Mucosa of rectum (tissue), 2 donors: Measurements from ENCODE around the gene DUS1L.

Experiments
- H3K27ac ChIP-seq, 2 donors: one replicate each; pipeline ENCODE4 v1.7.0; 2013; ENCODE audit warnings: inconsistent platforms in 2 of 2, low read depth in 2 of 2, low read length in 2 of 2
- H3K27me3 ChIP-seq, 2 donors: one replicate each; pipeline ENCODE4 v1.7.0; 2013; ENCODE audit warnings: low read length in 2 of 2; ENCODE audit not compliant: control insufficient read depth in 2 of 2, insufficient read depth in 2 of 2
- H3K36me3 ChIP-seq, 2 donors: one replicate each; pipeline ENCODE4 v1.7.0; 2013; ENCODE audit warnings: low read length in 2 of 2; ENCODE audit not compliant: control insufficient read depth in 2 of 2, insufficient read depth in 2 of 2
- H3K4me1 ChIP-seq, 2 donors: one replicate each; pipeline ENCODE4 v1.7.0; 2013; ENCODE audit warnings: low read length in 2 of 2, mild to moderate bottlenecking in 1 of 2; ENCODE audit not compliant: control insufficient read depth in 2 of 2, insufficient read depth in 2 of 2
- H3K4me3 ChIP-seq, 2 donors: one replicate each; pipeline ENCODE4 v1.7.0; 2013; ENCODE audit warnings: low read length in 2 of 2
- H3K9ac ChIP-seq, 2 donors: one replicate each; pipeline ENCODE4 v1.7.0; 2013; ENCODE audit warnings: low read length in 2 of 2, low read depth in 1 of 2, mild to moderate bottlenecking in 1 of 2
- H3K9me3 ChIP-seq, 2 donors: one replicate each; pipeline ENCODE4 v1.7.0; 2013; ENCODE audit warnings: low read length in 2 of 2; ENCODE audit not compliant: control insufficient read depth in 2 of 2
- donor health status: healthy.
- donor health status: Normal muscosa, but diverticular disease.

DUS1L gene

DNA sequence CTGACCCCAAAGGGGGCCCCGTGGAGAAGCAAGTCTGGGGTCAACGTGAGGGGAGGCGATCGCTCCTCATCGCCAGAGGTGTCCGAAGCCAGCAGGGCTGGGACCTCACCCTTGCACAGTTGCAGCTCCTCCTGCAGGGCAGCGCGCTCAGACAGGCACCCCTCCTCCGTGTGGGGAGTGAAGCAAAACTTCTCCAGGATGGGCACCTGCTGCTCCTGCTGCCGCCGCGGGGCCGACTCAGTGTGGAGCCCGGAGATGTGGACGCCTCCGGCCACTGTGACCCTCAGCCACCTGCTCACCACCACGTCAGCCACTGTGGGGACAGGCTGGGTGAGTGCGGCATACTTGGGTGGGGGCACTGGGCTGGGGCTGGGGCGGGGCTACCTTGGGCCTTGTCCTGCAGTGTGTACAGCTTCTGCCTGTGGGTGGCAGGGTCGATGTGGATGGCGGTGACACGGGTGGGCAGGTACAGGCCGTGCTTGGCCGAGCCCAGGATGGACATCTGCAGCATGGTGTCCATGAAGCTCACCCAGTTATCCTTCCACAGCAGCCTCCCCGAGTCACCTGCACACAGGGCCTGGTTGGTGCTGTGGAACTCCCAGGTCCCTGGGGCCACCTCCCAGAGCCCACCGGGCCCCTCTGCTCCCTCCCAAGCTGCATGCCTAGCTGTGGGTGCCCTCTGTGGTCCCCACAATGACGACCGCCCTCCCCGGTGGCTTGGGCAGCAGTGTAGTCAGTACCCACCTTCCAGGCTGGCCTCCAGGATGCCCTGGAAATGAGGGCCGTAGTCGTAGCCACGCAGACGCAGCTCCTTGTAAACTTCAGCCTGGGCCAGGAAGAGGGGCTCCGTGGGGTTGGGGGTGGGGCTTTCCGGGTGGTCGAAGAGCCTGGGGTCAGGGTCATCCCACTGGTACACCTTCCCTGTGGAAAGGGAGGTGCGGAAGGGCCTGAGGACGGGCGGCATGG lies 21.6 kb upstream of the DUS1L start:
- no peaks in the 10 kb centered on the region for H3K9me3 ChIP-seq
- H3K36me3 ChIP-seq, result peaks cover 52 to 85% of the 10 kb centered on the region in 2 donors

DNA sequence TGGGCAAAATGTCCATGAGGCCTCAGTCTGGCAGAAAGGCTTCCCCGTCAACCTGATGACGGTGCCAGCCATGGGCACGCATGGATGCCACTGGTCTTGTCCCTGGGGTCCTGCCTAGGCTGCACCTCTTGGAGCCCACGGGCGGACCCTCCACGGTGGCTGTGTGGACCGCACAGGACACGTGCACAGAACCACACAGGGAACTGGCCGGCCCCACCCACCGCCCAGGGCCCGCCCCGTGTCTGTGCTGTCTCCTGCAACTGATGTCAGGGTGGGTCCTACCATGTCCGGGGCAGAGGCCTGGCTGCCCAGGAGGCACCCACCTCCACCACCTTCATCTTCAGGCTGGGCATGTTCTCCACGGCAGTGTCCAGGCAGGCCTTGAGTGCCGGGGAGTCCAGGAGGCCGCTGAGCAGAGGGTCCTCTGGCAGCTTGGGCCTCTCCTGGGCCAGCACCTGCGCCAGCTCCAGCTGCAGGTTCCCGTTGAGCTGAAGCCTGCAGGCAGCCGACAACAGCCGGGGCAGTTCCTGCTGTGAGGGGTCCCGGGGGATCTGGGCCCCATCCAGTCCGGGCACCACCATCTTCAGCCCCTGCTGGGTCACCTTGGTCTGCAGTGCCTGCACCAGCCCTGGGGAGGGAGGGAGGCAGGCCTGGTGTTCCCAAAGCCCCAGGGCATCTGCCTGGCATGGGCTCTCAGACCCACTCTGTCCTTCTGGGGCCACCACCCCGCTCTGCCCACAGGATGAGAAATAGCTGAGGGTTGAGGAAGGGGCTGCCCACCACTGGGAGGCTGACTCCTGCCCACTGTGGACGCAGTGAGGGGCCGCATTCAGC lies 20.5 kb upstream of the DUS1L start:
- Histone ChIP-seq H3K27me3 (no peaks in the 10 kb centered on the region), H3K9me3 (no peaks in the 10 kb centered on the region), H3K4me3 (no peak overlapping the region), H3K9ac (no peak overlapping the region), H3K27ac (no peak overlapping the region), H3K4me1 (no peaks in the 10 kb centered on the region), H3K36me3 (peaks cover 51 to 78% of the 10 kb centered on the region in 2 donors)

More for the DNA sequence above, 21.6 kb upstream of the DUS1L start:
- Histone ChIP-seq H3K27me3 (no peaks in the 10 kb centered on the region), H3K27ac (no peak overlapping the region), H3K4me3 (no peak overlapping the region), H3K9ac (no peak overlapping the region), H3K4me1 (no peaks in the 10 kb centered on the region)

DNA sequence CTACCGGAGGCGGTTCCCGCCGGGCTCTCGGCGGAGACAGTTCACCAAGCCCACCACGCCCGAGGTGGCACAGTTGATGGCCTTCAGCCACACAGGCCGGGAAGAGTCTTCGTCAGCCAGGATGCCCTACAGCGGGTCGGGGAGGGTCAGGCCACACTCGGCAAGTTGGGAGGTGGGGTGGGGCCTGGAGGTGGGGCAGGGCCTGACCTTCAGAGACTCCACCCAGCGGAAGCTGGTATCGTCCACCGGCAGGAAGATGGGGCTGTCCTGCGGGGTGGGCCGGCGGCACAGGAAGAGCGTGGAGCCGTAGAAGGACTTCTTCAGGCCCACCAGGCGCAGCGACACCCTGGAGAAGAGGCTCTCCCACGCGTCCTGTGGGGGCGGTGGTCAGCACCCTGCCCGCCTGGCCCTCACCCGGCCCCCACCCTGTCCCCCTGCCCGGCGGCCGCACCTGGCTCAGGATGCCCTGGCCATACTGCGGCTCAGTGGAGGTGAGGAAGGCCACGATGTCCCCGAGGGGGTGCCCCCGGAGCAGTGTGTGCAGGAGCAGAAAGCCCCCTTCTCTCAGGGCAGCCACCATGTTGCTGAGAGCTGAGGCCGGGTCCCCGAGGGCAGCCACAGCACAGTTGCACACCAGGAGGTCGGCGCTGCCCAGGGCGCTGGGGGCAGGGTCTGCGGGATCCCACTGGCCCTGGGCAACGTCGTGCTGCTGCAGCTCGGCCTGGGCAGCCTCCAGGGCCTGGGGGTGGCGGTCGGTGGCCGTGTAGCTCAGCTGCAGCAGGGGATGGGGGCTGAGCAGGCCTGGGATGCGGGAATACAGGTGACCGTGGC lies 19.6 kb upstream of the DUS1L start:
- peaks cover 53 to 78% of the 10 kb centered on the region in 2 donors for H3K36me3 ChIP-seq
- H3K4me1 ChIP-seq, result no peaks in the 10 kb centered on the region
- no peak overlapping the region for H3K4me3 ChIP-seq
- no peaks in the 10 kb centered on the region for H3K9me3 ChIP-seq
- no peak overlapping the region for H3K27ac ChIP-seq
- H3K9ac ChIP-seq, result no peak overlapping the region
- H3K27me3 ChIP-seq, result no peaks in the 10 kb centered on the region

DNA sequence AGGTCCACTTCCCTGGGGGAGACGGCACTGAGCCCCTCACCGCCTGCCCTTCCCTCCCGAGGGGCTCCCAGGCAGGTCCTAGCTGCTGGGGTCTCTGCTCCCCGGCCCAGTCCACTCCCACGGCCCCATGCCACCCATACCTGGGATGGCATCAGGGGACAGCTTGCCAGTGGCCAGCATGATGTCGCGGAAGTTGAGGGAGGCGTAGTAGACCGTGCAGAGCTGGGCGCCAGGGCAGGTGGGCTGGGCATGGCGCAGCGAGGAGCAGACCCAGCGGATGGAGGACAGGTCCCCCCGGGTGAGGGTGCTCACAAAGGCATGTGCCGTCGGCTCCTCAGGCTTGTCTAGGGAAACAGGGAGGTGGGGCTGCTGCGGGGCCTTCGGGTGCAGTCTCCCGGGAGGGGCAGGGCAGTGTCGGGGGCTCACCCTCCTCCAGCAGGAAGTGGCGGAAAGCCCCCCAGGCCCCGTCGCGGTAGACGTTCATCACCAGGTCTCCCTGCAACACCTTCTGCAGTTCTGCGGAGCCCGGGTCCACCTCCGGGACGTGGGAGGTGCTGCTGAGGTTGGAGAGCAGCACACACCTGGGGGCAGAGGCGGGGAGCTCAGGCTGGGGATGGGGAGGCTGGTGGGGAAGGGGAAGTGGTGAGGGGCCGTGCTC lies 18.9 kb upstream of the DUS1L start:
- Histone ChIP-seq H3K36me3 (peaks cover 53 to 80% of the 10 kb centered on the region in 2 donors), H3K27ac (no peak overlapping the region), H3K9me3 (no peaks in the 10 kb centered on the region), H3K4me1 (no peaks in the 10 kb centered on the region), H3K4me3 (no peak overlapping the region), H3K27me3 (no peaks in the 10 kb centered on the region), H3K9ac (no peak overlapping the region)

DNA sequence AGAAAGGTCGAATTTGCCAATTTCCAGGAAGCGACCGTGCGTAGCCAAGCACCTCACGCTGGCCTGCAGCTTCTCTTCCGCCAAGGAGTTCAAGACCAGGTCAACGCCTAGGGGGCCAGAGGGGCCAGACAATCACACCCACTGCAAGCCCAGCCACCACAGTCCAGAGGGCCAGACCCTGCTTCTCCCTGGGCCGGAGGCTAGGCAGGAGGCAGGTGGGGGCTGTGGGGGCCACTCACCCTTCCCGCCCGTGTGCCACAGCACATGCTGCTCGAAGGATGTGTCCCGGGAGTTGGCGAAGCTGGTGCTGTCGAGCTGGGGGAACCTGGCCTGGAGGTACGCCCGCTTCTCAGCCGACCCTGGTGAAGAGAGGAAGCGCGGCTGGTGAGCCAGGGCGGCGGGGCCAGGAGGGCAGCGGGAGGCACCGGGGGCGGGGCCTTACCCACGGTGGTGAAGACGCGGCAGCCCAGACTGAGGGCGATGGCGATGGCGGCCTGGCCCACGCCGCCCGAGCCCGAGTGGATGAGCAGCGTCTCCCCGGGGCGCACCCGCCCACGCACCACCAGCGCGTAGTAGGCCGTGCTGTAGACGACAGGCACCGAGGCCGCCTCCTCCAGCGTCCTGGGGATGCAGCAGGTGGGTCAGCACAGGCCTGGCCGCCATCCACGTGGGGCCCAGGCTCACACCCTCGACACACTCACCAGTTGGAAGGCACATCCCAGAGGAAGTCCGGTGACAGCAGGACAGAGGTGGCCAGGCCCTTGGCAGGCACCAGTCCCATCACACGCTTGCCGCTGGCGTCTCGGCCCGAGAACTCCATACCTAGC lies 18.1 kb upstream of the DUS1L start:
- H3K27ac ChIP-seq, result no peak overlapping the region
- H3K9ac ChIP-seq, result no peak overlapping the region
- H3K27me3 ChIP-seq, result no peaks in the 10 kb centered on the region
- H3K9me3 ChIP-seq, result no peaks in the 10 kb centered on the region
- H3K36me3 ChIP-seq, result peaks cover 57 to 78% of the 10 kb centered on the region in 2 donors
- no peak overlapping the region for H3K4me3 ChIP-seq
- no peaks in the 10 kb centered on the region for H3K4me1 ChIP-seq

DNA sequence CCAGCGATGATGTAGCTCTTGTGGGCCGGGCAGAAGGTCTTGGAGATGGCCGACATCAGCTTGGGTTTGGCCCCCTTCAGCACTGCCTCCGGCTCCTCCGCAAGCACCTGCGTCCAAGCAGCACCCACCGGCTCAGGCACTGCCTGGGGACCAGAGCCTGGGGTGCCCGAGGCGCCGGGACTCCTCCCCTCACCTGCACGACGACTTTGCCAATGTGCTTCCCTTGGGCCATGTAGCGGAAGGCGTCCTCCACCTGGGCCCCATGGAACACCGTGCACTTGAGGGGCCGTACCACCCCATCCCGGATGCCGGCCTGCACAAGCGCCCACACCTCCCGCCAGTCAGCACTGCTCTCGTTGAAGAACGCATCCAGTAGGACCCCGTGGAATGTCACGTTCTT lies 17.4 kb upstream of the DUS1L start:
- peaks cover 50 to 74% of the 10 kb centered on the region in 2 donors for H3K36me3 ChIP-seq
- H3K9me3 ChIP-seq, result no peaks in the 10 kb centered on the region

DNA sequence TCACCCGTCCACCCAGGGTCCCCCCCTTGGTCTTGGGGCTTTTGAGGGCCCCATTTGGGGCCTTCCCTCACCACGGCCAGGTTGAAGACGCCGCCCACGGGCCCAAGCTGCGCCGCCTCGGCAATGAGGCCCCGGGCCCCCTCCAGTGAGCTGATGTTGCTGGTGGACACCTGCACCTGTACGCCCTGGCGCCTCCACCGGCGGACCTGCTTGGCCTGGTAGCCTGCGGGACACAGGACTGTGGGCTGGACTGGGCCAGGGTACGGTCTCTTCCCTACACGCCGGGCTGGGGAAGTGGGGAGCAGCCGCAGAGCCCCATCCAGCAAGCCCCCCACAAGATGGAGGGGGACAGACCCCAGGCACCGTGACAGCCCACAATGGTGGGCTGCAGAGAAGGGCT lies 16.9 kb upstream of the DUS1L start:
- Histone ChIP-seq H3K36me3 (peaks cover 48 to 68% of the 10 kb centered on the region in 2 donors), H3K9me3 (no peaks in the 10 kb centered on the region), H3K4me1 (no peaks in the 10 kb centered on the region), H3K9ac (no peak overlapping the region), H3K27me3 (no peaks in the 10 kb centered on the region), H3K4me3 (no peak overlapping the region), H3K27ac (no peak overlapping the region)

More for the DNA sequence above, 17.4 kb upstream of the DUS1L start:
- H3K4me3 ChIP-seq, result no peak overlapping the region
- no peak overlapping the region for H3K27ac ChIP-seq
- no peaks in the 10 kb centered on the region for H3K4me1 ChIP-seq
- no peaks in the 10 kb centered on the region for H3K27me3 ChIP-seq
- H3K9ac ChIP-seq, result no peak overlapping the region

DNA sequence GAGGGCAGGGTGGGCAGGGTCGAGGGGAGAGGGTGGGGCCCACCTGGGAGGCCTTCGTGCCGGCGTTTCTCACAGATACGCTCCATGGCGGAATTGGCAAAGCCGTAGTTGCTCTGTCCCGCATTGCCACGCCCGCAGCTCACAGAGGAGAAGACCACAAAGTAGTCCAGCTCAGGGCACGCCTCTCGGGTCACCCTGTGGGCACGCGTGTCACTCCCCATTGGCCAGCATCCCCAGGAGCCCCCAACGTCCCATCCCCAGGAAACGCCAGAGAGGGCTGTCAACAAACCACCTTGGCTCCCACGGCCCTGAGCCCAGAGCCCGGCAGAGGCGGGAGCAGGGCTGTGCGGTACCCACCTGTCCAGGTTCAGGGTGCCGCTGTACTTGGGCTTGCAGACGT lies 16.4 kb upstream of the DUS1L start:
- H3K27me3 ChIP-seq, result no peaks in the 10 kb centered on the region
- no peaks in the 10 kb centered on the region for H3K9me3 ChIP-seq
- no peak overlapping the region for H3K4me3 ChIP-seq
- no peak overlapping the region for H3K9ac ChIP-seq
- H3K36me3 ChIP-seq, result peaks cover 43 to 64% of the 10 kb centered on the region in 2 donors
- H3K4me1 ChIP-seq, result no peaks in the 10 kb centered on the region
- no peak overlapping the region for H3K27ac ChIP-seq

DNA sequence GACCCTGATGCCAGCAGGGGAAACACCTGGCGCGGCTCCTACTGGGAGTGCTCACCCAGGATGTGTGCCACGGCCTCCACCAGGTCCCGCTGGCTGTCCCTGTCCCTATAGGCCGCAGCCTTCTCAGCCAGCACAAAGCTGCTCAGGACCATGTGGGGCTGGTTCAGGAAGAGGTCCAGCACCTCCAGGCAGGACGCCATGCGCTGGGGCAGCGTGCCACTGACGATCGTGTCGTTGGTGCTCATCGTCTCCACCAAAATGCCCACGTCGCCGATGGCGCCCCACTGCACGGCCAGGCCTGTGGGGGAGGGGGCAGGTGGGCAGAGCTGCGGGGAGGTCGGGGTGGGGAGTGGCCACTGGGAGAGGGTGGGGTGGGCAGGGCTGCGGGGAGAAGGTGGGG lies 15.9 kb upstream of the DUS1L start:
- Histone ChIP-seq H3K27me3 (no peaks in the 10 kb centered on the region), H3K9me3 (no peaks in the 10 kb centered on the region), H3K4me1 (no peaks in the 10 kb centered on the region), H3K27ac (no peak overlapping the region), H3K36me3 (peaks cover 41 to 60% of the 10 kb centered on the region in 2 donors), H3K4me3 (no peak overlapping the region), H3K9ac (no peak overlapping the region)
